Measurements from ENCODE around the gene CREG2. TPM values are rescaled to one million over a fixed set of nuclear protein-coding genes. Genes with fewer than 3 reads are reported as not detected.

CREG2 gene
- total RNA-seq, 1 experiment from 2014 or later: 1.3 TPM

GRCh38 chr2:101400048-101400447, 12.7 kb upstream of the CREG2 start:
- TF ChIP-seq CTCF (IDR thresholded peaks at IDR 0.05; ENCODE audit: unreplicated experiment): no peak
- Mint-ChIP-seq H3K27ac (ENCODE audit: unreplicated experiment) (peak overlapping the region; percentile 37), H3K4me1 (ENCODE audit: low read depth, unreplicated experiment) (peaks cover 26% of the 10 kb centered on the region), H3K27me3 (ENCODE audit: unreplicated experiment) (no peaks in the 10 kb centered on the region), H3K36me3 (ENCODE audit: insufficient read depth, unreplicated experiment) (peaks cover 3% of the 10 kb centered on the region), H3K4me3 (ENCODE audit: low read depth, unreplicated experiment) (no peak overlapping the region), H3K9me3 (ENCODE audit: low read depth, unreplicated experiment) (no peaks in the 10 kb centered on the region)
- intact Hi-C loops (cut with micrococcal nuclease; ENCODE audit: unreplicated experiment): no loop called here
- CTCF ChIA-PET: no interaction called here
- no TSS peak for BruUV-seq (replicated peaks)
- DNase-seq: peak; percentile 12

GRCh38 chr2:101399021-101399799, 11.9 kb upstream of the CREG2 start:
- H3K36me3 Mint-ChIP-seq (ENCODE audit: insufficient read depth, unreplicated experiment): peaks cover 3% of the 10 kb centered on the region
- no peaks in the 10 kb centered on the region for H3K27me3 Mint-ChIP-seq (ENCODE audit: unreplicated experiment)
- no peaks in the 10 kb centered on the region for H3K9me3 Mint-ChIP-seq (ENCODE audit: low read depth, unreplicated experiment)
- BruUV-seq (replicated peaks): no TSS peak
- H3K4me1 Mint-ChIP-seq (ENCODE audit: low read depth, unreplicated experiment): peaks cover 26% of the 10 kb centered on the region
- H3K4me3 Mint-ChIP-seq (ENCODE audit: low read depth, unreplicated experiment): no peak overlapping the region
- CTCF ChIA-PET: no interaction called here
- no peak for DNase-seq
- no peak for TF ChIP-seq CTCF (IDR thresholded peaks at IDR 0.05; ENCODE audit: unreplicated experiment)
- intact Hi-C loops (cut with micrococcal nuclease; ENCODE audit: unreplicated experiment): no loop called here
- H3K27ac Mint-ChIP-seq (ENCODE audit: unreplicated experiment): no peak overlapping the region

- peaks cover 3% of the 10 kb centered on the region for H3K36me3 Mint-ChIP-seq (ENCODE audit: insufficient read depth, unreplicated experiment)
- TF ChIP-seq CTCF (IDR thresholded peaks at IDR 0.05; ENCODE audit: unreplicated experiment): no peak
- no peak for DNase-seq
- peaks cover 26% of the 10 kb centered on the region for H3K4me1 Mint-ChIP-seq (ENCODE audit: low read depth, unreplicated experiment)
- intact Hi-C loops (cut with micrococcal nuclease; ENCODE audit: unreplicated experiment): no loop called here
- H3K9me3 Mint-ChIP-seq (ENCODE audit: low read depth, unreplicated experiment): no peaks in the 10 kb centered on the region
- no peaks in the 10 kb centered on the region for H3K27me3 Mint-ChIP-seq (ENCODE audit: unreplicated experiment)
- no peak overlapping the region for H3K4me3 Mint-ChIP-seq (ENCODE audit: low read depth, unreplicated experiment)
- CTCF ChIA-PET: no interaction called here
- H3K27ac Mint-ChIP-seq (ENCODE audit: unreplicated experiment): no peak overlapping the region
- BruUV-seq (replicated peaks): no TSS peak
These were observed 11.0 kb upstream of the CREG2 start for GRCh38 chr2:101398116-101398821.

- intact Hi-C loops (cut with micrococcal nuclease; ENCODE audit: unreplicated experiment): no loop called here
- DNase-seq: peak; percentile 17
- peak overlapping the region; percentile 29 for H3K4me3 Mint-ChIP-seq (ENCODE audit: low read depth, unreplicated experiment)
- no TSS peak for BruUV-seq (replicated peaks)
- peak overlapping the region; percentile 51 for H3K27ac Mint-ChIP-seq (ENCODE audit: unreplicated experiment)
- peaks cover 3% of the 10 kb centered on the region for H3K36me3 Mint-ChIP-seq (ENCODE audit: insufficient read depth, unreplicated experiment)
- peaks cover 26% of the 10 kb centered on the region for H3K4me1 Mint-ChIP-seq (ENCODE audit: low read depth, unreplicated experiment)
- no peaks in the 10 kb centered on the region for H3K9me3 Mint-ChIP-seq (ENCODE audit: low read depth, unreplicated experiment)
- H3K27me3 Mint-ChIP-seq (ENCODE audit: unreplicated experiment): no peaks in the 10 kb centered on the region
- TF ChIP-seq CTCF (IDR thresholded peaks at IDR 0.05; ENCODE audit: unreplicated experiment): no peak
- CTCF ChIA-PET: interaction anchor here (0.6 to 1.6 kb wide), 4 partner anchors 9 to 436 kb away, joined by 3 to 7 read pairs (median 4); partner anchors contain the start of gene CREG2
These were observed 9.0 kb upstream of the CREG2 start for GRCh38 chr2:101396316-101396717.

Measured in Calu3 (cell line).